Left lung (tissue), 14 donors: ENCODE measurements around the gene LACRT. TPM values are rescaled to one million over a fixed set of nuclear protein-coding genes. Genes with fewer than 3 reads are reported as not detected.

Experiments
- ATAC-seq: fragments of 200-7000 bp; cut with Tn5 transposase; one replicate; pipeline ENCODE4 v1.9.1; 2020; ENCODE audit warnings: moderate library complexity
- DNase-seq, 4 donors: peaks; one replicate each; pipeline ENCODE4 v3.0.0-alpha.2; 2013 to 2020
- H3K27ac ChIP-seq, 2 donors: fragments of 200-600 bp; sonication (generic) in 1 of 2; one replicate each; pipeline versions ENCODE4 v1.5.0 to v1.8.0; 2020 to 2021
- H3K27me3 ChIP-seq, 2 donors: fragments of 200-600 bp; sonication (generic) in 1 of 2; one replicate each; pipeline versions ENCODE4 v1.5.0 to v1.8.0; 2020 to 2021
- H3K36me3 ChIP-seq, 2 donors: fragments of 200-600 bp; sonication (generic) in 1 of 2; one replicate each; pipeline versions ENCODE4 v1.5.0 to v1.8.0; 2020 to 2021
- H3K4me1 ChIP-seq, 2 donors: fragments of 200-600 bp; one replicate each; pipeline ENCODE4 v1.8.0; 2021
- H3K4me3 ChIP-seq, 2 donors: fragments of 200-600 bp; sonication (generic) in 1 of 2; one replicate each; pipeline versions ENCODE4 v1.5.0 to v1.8.0; 2020 to 2021; ENCODE audit warnings: mild to moderate bottlenecking in 1 of 2
- H3K9me3 ChIP-seq, 2 donors: fragments of 200-600 bp; sonication (generic) in 1 of 2; one replicate each; pipeline versions ENCODE4 v1.5.0 to v1.8.0; 2020 to 2021
- intact Hi-C, 2 donors: fragments of 100-400 bp; cut with DNase I; formaldehyde crosslinking; loops; one replicate each; pipeline versions ENCODE4 v1.11.2 to v1.14.2; 2022
- long read RNA-seq, 12 donors: library from polyadenylated mRNA in 2 of 12; unstranded in 2 of 12; transcript quantifications; one replicate each; pipeline ENCODE4 v2.0.0 and lab custom pipeline, GENCODE V29; 2019 to 2026
- polyA plus RNA-seq, 6 donors: library from polyadenylated mRNA; unstranded; fragments of 120-200 nt; gene quantifications; one replicate each; pipeline ENCODE4 v1.2.1, GENCODE V29; 2013; ENCODE audit not compliant: insufficient read length in 6 of 6
- total RNA-seq, 2 donors: library from RNA; stranded (reverse); fragmentation: NEBNext Ultra II Directional; extraction: Animal tissue kit (Norgen Biotek cat#: 25700); gene quantifications; one replicate each; pipeline ENCODE4 v1.2.1, GENCODE V29; 2021
- TF ChIP-seq, protein P1 (sequence below), 2 donors: fragments of 200-600 bp; sonication (generic) in 1 of 2; IDR thresholded peaks; one replicate each; pipeline versions ENCODE4 v1.5.0 to v1.8.0; 2021; ENCODE audit warnings: antibody characterized with exemption in 2 of 2
- donor health status: DM: no; HTN: yes; CAD: no.
- donor health status: DM: no; HTN: no; CAD: no.

Gene LACRT, protein sequence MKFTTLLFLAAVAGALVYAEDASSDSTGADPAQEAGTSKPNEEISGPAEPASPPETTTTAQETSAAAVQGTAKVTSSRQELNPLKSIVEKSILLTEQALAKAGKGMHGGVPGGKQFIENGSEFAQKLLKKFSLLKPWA
- not detected for total RNA-seq
- not detected for polyA plus RNA-seq
- long read RNA-seq, donor 1: 0 reads
- long read RNA-seq, donor 2: 0 reads
- long read RNA-seq, donor 3: 0 reads
- long read RNA-seq, donor 4: 0 reads
- long read RNA-seq, donor 5: 0 reads
- long read RNA-seq, donor 6: 0 reads
- long read RNA-seq, donor 7: 0 reads
- long read RNA-seq, donor 8: 0 reads
- long read RNA-seq, donor 9: 0 reads
- long read RNA-seq, donor 10: 0 reads
- long read RNA-seq, donor 11: 0 reads
- long read RNA-seq, donor 12: 0 reads

DNA sequence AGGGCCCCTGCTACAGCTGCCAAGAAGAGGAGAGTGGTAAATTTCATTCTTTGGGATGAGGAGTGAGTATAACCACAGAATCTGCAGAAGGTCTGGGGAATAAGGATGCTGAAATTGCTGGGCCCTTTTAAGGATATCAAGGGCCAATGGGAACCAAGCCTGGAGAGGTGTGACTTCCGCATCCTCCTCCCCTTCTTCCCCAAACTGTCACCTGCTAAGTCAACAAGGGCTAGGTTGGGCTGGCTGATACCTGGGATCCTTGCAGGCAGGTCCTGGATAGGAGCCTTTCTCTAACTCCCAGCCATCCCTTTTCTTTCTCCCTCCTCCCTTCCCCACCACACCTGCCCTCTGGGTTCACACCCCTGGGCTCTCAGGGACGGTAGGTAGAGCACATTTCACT lies at the start of gene LACRT:
LACRT (minus strand) TSS at position 101 of the 400 bp plus-strand sequence; CDS start at position 47, 54 bp downstream.
- Histone ChIP-seq H3K36me3 (no peaks in the 10 kb centered on the region), H3K4me1 (no peaks in the 10 kb centered on the region), H3K9me3 (no peaks in the 10 kb centered on the region), H3K27me3 (peaks cover 0 to 23% of the 10 kb centered on the region in 2 donors), H3K27ac (no peak within 1 kb of the TSS), H3K4me3 (no peak within 1 kb of the TSS)
- ATAC-seq: no peak
- no peak for DNase-seq
- TF ChIP-seq, protein P1, sequence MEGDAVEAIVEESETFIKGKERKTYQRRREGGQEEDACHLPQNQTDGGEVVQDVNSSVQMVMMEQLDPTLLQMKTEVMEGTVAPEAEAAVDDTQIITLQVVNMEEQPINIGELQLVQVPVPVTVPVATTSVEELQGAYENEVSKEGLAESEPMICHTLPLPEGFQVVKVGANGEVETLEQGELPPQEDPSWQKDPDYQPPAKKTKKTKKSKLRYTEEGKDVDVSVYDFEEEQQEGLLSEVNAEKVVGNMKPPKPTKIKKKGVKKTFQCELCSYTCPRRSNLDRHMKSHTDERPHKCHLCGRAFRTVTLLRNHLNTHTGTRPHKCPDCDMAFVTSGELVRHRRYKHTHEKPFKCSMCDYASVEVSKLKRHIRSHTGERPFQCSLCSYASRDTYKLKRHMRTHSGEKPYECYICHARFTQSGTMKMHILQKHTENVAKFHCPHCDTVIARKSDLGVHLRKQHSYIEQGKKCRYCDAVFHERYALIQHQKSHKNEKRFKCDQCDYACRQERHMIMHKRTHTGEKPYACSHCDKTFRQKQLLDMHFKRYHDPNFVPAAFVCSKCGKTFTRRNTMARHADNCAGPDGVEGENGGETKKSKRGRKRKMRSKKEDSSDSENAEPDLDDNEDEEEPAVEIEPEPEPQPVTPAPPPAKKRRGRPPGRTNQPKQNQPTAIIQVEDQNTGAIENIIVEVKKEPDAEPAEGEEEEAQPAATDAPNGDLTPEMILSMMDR (IDR thresholded peaks at IDR 0.05): no peak
- intact Hi-C loops: no loop called here

DNA sequence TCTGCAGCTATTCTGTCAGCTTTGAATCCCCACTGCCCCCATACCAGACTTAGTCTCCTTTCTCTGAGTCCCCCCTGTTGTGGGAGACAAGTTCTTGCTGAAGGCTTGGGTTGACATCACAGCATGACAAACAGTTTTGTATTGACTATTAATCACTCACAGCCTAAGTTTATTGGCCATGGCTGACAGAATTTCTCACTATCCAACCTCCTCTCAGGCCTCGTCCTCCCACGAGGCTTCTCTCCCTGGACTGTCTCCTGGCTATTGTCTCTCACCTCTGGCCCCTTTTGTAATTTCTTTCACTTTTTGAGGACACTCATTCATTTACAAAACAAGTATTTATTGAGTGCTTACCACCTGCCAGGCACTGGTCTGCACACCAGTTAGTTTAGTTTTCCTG lies 48.7 kb upstream of the LACRT start:
- no peaks in the 10 kb centered on the region for H3K4me1 ChIP-seq
- DNase-seq (no peak), ATAC-seq (no peak)
- TF ChIP-seq, protein P1 (IDR thresholded peaks at IDR 0.05): no peak
- no peaks in the 10 kb centered on the region for H3K9me3 ChIP-seq
- intact Hi-C loops: no loop called here
- H3K27ac ChIP-seq: no peak overlapping the region
- peaks cover 0 to 49% of the 10 kb centered on the region in 2 donors for H3K27me3 ChIP-seq
- H3K36me3 ChIP-seq: no peaks in the 10 kb centered on the region
- no peak overlapping the region for H3K4me3 ChIP-seq

DNA sequence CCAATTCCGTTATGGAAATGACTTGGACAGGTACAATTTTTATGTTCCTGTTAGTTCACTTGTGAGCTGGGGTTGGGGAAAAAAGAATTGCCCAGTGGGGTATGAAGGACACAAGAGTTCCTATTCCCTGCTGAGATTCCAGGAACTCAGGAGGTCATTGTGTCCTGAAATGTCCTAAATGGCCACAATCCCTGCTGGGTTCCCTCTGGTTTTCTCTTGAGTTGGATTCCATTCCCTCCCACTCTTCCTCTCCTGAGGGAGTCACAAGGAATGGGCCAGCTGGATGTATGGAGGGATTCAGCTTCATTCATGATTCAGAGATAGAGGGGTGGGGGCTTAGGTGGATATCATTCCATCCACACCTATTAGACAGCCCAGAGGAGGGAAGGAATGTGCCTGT lies 48.0 kb upstream of the LACRT start:
- peaks cover 0 to 50% of the 10 kb centered on the region in 2 donors for H3K27me3 ChIP-seq
- no peaks in the 10 kb centered on the region for H3K9me3 ChIP-seq
- intact Hi-C loops: no loop called here
- no peak for ATAC-seq
- H3K4me1 ChIP-seq: no peaks in the 10 kb centered on the region
- no peak overlapping the region for H3K27ac ChIP-seq
- no peaks in the 10 kb centered on the region for H3K36me3 ChIP-seq
- DNase-seq: no peak
- TF ChIP-seq, protein P1 (IDR thresholded peaks at IDR 0.05): no peak
- H3K4me3 ChIP-seq: no peak overlapping the region

DNA sequence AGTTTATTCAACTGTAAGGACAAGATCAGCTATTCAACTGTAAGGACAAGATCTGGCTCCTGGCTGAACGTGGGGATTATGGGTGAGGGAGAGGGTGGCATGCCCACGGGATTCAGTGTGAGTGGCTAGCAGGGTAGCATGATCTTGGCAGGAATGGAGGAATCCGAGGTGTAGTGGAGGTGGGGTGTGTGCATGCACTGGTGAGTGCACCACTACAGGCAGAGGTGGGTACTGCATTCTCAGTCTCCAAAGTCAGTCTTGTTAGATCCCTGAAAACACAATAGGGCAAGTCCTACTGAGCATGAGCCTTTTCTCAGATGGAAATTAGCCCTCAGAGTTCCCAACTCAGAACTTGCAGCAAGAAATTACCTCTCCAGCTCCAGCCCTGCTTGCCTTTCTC lies 45.7 kb upstream of the LACRT start:
- H3K27me3 ChIP-seq: peaks cover 0 to 50% of the 10 kb centered on the region in 2 donors
- TF ChIP-seq, protein P1 (IDR thresholded peaks at IDR 0.05): peak; percentile 25 to 39
- no peaks in the 10 kb centered on the region for H3K36me3 ChIP-seq
- intact Hi-C loops: no loop called here
- H3K27ac ChIP-seq: no peak overlapping the region
- H3K4me3 ChIP-seq: no peak overlapping the region
- H3K9me3 ChIP-seq: no peaks in the 10 kb centered on the region
- no peaks in the 10 kb centered on the region for H3K4me1 ChIP-seq
- DNase-seq (no peak), ATAC-seq (peak; percentile 49)

DNA sequence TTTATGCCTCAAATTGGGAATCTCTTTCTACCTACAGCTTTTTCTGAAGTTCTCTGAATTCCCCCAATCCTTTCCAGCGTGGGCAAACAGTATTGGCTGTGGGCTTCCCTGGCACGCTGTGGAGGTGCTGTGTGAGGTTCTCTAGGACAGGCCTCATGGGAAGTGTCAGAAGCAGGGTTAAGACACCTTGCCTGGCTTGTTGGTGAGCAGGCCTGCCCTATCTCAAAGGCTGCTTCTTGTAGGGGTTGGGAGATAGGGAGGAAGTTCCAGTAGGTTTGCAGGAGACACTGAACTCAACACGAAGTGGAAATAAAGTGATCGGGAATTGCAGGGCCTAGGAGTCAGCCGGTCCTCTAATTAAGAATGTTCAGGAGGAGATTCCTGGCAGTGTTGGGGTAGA lies 43.4 kb upstream of the LACRT start:
- DNase-seq: no peak
- TF ChIP-seq, protein P1 (IDR thresholded peaks at IDR 0.05): no peak
- no peaks in the 10 kb centered on the region for H3K36me3 ChIP-seq
- no peaks in the 10 kb centered on the region for H3K4me1 ChIP-seq
- intact Hi-C loops: no loop called here
- peaks cover 0 to 37% of the 10 kb centered on the region in 2 donors for H3K27me3 ChIP-seq
- ATAC-seq: no peak
- H3K27ac ChIP-seq: no peak overlapping the region
- no peaks in the 10 kb centered on the region for H3K9me3 ChIP-seq
- no peak overlapping the region for H3K4me3 ChIP-seq
